GM19372 (cell line): ENCODE data around the gene EXOC4.

Source experiments
- ATAC-seq: cut with Tn5 transposase; IDR thresholded peaks from one replicate; pipeline ENCODE4 v1.9.1; 2021; ENCODE audit warnings: mild to moderate bottlenecking, low read depth, moderate library complexity; ENCODE audit not compliant: unreplicated experiment

EXOC4 gene

GRCh38 chr7:133941496-133941895, 688.6 kb downstream of the EXOC4 start:
- ATAC-seq = no peak

GRCh38 chr7:133945497-133945896, 692.6 kb downstream of the EXOC4 start:
- ATAC-seq = no peak

GRCh38 chr7:133947458-133948254, 694.8 kb downstream of the EXOC4 start:
- ATAC-seq = no peak

- ATAC-seq = no peak
Observed at GRCh38 chr7:133948588-133948987, 695.7 kb downstream of the EXOC4 start.

- ATAC-seq = no peak
Observed at GRCh38 chr7:133950855-133951254, 698.0 kb downstream of the EXOC4 start.

GRCh38 chr7:133955208-133955607, 702.3 kb downstream of the EXOC4 start:
- ATAC-seq = no peak

GRCh38 chr7:133957845-133958244, 705.0 kb downstream of the EXOC4 start:
- no peak for ATAC-seq

- no peak for ATAC-seq
Observed at GRCh38 chr7:133958822-133959221, 705.9 kb downstream of the EXOC4 start.

GRCh38 chr7:133959505-133959904, 706.6 kb downstream of the EXOC4 start:
- no peak for ATAC-seq

GRCh38 chr7:133961724-133962123, 708.8 kb downstream of the EXOC4 start:
- ATAC-seq = no peak

- ATAC-seq = no peak
Observed at GRCh38 chr7:133962646-133963045, 709.8 kb downstream of the EXOC4 start.

GRCh38 chr7:133963629-133964028, 710.8 kb downstream of the EXOC4 start:
- ATAC-seq = no peak

GRCh38 chr7:133971625-133972024, 718.7 kb downstream of the EXOC4 start:
- no peak for ATAC-seq

GRCh38 chr7:133973710-133974109, 720.8 kb downstream of the EXOC4 start:
- no peak for ATAC-seq

- ATAC-seq = no peak
Observed at GRCh38 chr7:133975130-133975529, 722.3 kb downstream of the EXOC4 start.

- ATAC-seq = no peak
Observed at GRCh38 chr7:133976140-133976539, 723.3 kb downstream of the EXOC4 start.

- no peak for ATAC-seq
Observed at GRCh38 chr7:133977409-133978274, 724.8 kb downstream of the EXOC4 start.

- ATAC-seq = no peak
Observed at GRCh38 chr7:133978502-133979295, 725.8 kb downstream of the EXOC4 start.

GRCh38 chr7:133980804-133981203, 727.9 kb downstream of the EXOC4 start:
- ATAC-seq = no peak

- no peak for ATAC-seq
Observed at GRCh38 chr7:133983685-133984419, 731.0 kb downstream of the EXOC4 start.
